Neural progenitor cell (in vitro differentiated cells): ENCODE measurements around the gene ALX3.

Experiments
- EZH2 ChIP-seq: fragments of 200-600 bp; sonication (generic); IDR thresholded peaks from 2 replicates; pipeline ENCODE4 v1.6.1; 2017; ENCODE audit warnings: antibody characterized with exemption, mild to moderate bottlenecking, moderate library complexity
- EZH2phosphoT487 ChIP-seq: fragments of 200-600 bp; sonication (generic); IDR thresholded peaks from 2 replicates; pipeline ENCODE4 v1.6.1; 2017; ENCODE audit warnings: antibody characterized with exemption
- TF ChIP-seq, protein P1 (sequence below): fragments of 200-600 bp; sonication (generic); IDR thresholded peaks from 2 replicates; pipeline ENCODE4 v1.5.1; 2017; ENCODE audit warnings: antibody characterized with exemption, mild to moderate bottlenecking

DNA sequence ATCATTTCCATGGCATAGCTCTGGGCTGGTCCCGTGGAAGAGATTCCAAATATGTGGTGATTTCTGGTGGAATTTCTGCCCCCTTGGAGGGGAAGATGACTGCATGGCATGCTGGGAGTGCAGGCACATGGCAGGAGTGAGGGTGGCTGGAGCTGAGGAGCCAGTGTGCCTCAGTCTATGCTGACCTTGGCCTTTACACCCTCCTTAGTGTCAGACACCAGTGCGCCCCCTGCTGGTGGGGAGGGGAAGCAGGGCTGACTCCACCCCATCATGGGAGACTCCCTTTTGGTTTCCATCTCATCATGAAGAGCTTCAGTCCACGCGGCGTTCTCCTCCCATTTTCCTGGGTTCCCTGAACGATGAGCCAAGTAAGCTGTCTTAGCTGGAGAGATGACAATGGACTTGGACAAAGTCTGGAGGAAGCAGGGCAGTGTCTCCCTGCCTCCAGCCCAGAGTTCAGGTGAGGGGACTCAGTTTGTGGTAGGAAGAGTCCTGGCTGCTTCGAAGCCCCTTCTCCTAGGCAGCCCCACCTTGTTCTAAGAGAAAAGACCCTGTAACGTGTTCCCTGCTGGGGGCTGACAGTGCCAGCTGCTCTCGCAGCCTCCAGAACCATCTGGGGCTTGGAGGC, 10.3 kb downstream of the ALX3 start:
- TF ChIP-seq, protein P1, sequence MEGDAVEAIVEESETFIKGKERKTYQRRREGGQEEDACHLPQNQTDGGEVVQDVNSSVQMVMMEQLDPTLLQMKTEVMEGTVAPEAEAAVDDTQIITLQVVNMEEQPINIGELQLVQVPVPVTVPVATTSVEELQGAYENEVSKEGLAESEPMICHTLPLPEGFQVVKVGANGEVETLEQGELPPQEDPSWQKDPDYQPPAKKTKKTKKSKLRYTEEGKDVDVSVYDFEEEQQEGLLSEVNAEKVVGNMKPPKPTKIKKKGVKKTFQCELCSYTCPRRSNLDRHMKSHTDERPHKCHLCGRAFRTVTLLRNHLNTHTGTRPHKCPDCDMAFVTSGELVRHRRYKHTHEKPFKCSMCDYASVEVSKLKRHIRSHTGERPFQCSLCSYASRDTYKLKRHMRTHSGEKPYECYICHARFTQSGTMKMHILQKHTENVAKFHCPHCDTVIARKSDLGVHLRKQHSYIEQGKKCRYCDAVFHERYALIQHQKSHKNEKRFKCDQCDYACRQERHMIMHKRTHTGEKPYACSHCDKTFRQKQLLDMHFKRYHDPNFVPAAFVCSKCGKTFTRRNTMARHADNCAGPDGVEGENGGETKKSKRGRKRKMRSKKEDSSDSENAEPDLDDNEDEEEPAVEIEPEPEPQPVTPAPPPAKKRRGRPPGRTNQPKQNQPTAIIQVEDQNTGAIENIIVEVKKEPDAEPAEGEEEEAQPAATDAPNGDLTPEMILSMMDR = peak; percentile 81
- TF ChIP-seq EZH2 (no peak), EZH2phosphoT487 (no peak)
